Heart left ventricle (tissue), 13 donors: ENCODE results near the gene GABBR1.

ENCODE experiments used
- POLR2A ChIP-seq, 2 donors: fragments of 450-650 bp; IDR thresholded peaks; one replicate each; pipeline ENCODE4 v1.6.1; 2017; ENCODE audit warnings: antibody characterized with exemption in 2 of 2, mild to moderate bottlenecking in 2 of 2, moderate library complexity in 2 of 2
- TF ChIP-seq, protein P1 (sequence below), 12 donors: fragments of 200-600 bp; sonication (generic) in 4 of 12; IDR thresholded peaks; one replicate each; pipeline versions ENCODE4 v1.5.0 to v1.8.0; 2018 to 2022; ENCODE audit warnings: antibody characterized with exemption in 12 of 12, mild to moderate bottlenecking in 5 of 12
- donor health status: ischemic (EF 13 %, LVEDD 7.1; RV severe dilation, severe dysfunction).
- donor health status: DM: no; HTN: yes; CAD: no.
- donor health status: DM: no; HTN: no; CAD: no.
- donor health status: ischemic (EF 25% LVEDD 6.9; RV normal size, moderate dysfunction).
- donor health status: ischemic (EF 25% LVEDD 5.7; RV mildly dilated, moderate dysfunction).
- donor health status: ischemic (EF 35%, LVEDD 5.7; RV mildly dilated, moderate dysfunction).
- donor health status: nonischemic (EF 11% LVEDD 7.7; RV severe dilation, severe dysfunction).
- donor health status: DM: yes; HTN: yes; CAD: no.
- donor health status: PGD.
- donor health status: ischemic (EF 29% LVEDD 5.4; RV normal size, mild dysfunction).
- donor health status: nonischemic (EF 23%, LVEDD 6.1; RV moderate dilation, normal function).

DNA sequence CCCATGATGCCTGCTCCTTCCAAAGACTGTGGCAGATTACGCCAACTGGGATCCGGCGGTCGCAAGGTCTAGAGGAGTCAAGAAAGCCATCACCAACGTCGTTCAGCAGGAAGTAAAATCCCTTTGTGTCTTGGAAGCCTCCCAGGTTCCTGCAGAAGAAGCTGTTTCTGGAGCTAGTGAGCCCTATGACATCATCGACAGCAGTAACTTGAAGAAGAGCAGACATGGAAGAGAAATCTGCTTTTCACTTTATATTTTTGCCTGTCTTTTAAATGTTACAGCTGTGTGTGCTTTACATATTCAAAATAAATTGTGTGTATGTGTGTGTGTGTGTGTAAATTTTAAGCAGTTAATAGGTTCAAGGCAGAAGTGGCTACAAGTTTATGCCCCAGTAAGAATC, 55.4 kb downstream of the GABBR1 start:
- TF ChIP-seq, protein P1, sequence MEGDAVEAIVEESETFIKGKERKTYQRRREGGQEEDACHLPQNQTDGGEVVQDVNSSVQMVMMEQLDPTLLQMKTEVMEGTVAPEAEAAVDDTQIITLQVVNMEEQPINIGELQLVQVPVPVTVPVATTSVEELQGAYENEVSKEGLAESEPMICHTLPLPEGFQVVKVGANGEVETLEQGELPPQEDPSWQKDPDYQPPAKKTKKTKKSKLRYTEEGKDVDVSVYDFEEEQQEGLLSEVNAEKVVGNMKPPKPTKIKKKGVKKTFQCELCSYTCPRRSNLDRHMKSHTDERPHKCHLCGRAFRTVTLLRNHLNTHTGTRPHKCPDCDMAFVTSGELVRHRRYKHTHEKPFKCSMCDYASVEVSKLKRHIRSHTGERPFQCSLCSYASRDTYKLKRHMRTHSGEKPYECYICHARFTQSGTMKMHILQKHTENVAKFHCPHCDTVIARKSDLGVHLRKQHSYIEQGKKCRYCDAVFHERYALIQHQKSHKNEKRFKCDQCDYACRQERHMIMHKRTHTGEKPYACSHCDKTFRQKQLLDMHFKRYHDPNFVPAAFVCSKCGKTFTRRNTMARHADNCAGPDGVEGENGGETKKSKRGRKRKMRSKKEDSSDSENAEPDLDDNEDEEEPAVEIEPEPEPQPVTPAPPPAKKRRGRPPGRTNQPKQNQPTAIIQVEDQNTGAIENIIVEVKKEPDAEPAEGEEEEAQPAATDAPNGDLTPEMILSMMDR (IDR thresholded peaks at IDR 0.05) = no peak
- no peak for TF ChIP-seq POLR2A (IDR thresholded peaks at IDR 0.05)
